Cardiac fibroblast (primary cell): ENCODE measurements around the gene UBA6.
"Not testable (repeated sequence)": the region's sequence is repeated elsewhere in the genome, so short reads cannot be mapped to it uniquely, and the experiment has no call there.

ENCODE experiments used
- DNase-seq, 2 donors: peaks; one replicate each; pipeline versions ENCODE4 v3.0.0 to v3.0.0-alpha.2; 2010; ENCODE audit warnings: low read depth in 2 of 2
- H3K4me3 ChIP-seq, 2 donors: replicated peaks in 1 of 2; 1 replicate in 1 of 2; 2 replicates in 1 of 2; pipeline ENCODE4 v1.5.1; 2011; ENCODE audit warnings: low read depth in 2 of 2, low read length in 2 of 2, mild to moderate bottlenecking in 2 of 2, moderate library complexity in 1 of 2
- CTCF ChIP-seq: IDR thresholded peaks from one replicate; pipeline ENCODE4 v1.5.1; 2011; ENCODE audit warnings: low read depth, mild to moderate bottlenecking, low read length, inconsistent platforms

Gene UBA6

GRCh38 chr4:67714955-67715354 lies 14.0 kb upstream of the UBA6 start:
- no peak for TF ChIP-seq CTCF
- DNase-seq: no peak
- H3K4me3 ChIP-seq: no peak overlapping the region

- no peak for DNase-seq
- H3K4me3 ChIP-seq: no peak overlapping the region
- no peak for TF ChIP-seq CTCF
Observed at GRCh38 chr4:67714248-67714583, 13.3 kb upstream of the UBA6 start.

GRCh38 chr4:67713529-67714247 lies 12.7 kb upstream of the UBA6 start:
- H3K4me3 ChIP-seq: no peak overlapping the region
- TF ChIP-seq CTCF: no peak
- peak in 1 of 2 donors; percentile 71 for DNase-seq

DNA sequence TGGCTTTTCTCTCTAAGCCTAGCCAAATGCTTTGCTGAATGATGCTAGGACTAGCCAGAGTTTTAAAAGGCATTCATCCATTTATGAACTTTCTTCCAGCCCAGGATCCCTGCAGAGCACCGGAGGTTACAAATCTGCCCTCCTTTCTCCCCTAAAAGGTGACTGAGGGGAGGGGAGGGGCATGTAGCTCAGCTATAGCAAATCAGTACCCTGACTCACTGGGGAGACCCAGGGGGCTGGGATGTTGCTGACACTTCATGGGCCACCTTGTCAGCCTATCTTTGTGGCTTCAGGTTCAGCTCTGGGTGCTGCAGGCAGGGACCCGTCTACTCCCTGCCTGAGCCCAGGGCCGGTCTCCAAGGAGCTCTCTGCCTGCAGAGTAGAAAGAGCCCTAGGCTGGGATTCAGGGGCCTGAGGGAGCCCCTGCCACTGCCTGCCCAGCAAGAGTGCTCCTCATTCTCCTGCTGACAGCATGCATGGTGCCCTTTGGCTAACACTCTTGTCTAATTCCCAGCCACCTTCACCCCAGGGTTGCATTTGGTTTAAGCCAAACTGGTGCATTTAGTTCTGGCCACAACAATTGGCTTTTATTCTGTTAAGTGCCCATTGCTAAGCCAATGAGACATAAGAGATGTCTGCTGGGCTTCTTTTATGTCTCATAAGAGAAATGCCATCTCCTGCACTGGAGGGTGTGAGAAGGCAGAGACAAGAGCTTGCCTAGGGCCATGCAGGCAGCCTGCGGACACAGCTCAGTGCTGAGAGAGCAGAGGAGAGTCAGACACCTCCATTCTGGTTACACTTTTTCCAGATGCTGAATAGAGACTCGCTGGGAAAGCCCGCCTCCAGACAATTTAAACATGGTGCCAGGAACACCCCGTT lies 11.9 kb upstream of the UBA6 start:
- no peak for DNase-seq
- no peak overlapping the region for H3K4me3 ChIP-seq
- TF ChIP-seq CTCF: no peak

DNA sequence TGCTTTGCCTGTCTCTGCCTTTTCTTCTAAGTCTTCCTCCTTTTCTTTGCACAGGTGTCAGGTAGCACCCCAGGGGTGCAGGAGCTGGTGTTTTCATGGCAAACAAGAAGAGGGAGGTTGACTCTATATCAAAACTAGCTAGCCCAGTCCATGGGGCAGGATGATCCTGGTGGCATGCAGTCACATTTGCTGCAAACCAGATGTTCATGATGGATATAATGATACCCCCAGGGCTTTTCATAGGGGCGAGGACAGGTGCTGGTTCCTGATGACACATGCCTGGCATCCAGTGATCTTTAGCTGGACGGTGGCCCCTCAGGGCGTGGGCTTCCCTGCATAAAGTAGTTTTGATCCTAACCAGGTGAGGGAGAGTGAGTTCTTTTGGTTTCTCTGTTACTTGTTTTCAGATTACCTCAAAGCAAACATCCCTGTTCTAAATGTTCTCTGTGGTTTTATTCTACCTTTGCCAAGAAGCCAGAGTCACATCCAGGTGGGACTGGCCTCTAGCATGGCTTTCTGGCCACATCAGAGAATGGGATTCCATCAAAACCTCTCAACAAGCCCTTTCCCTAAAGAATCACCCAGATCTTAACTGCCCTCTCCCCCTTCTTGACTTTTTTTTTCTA lies 11.2 kb upstream of the UBA6 start:
- no peak overlapping the region for H3K4me3 ChIP-seq
- no peak for TF ChIP-seq CTCF

DNA sequence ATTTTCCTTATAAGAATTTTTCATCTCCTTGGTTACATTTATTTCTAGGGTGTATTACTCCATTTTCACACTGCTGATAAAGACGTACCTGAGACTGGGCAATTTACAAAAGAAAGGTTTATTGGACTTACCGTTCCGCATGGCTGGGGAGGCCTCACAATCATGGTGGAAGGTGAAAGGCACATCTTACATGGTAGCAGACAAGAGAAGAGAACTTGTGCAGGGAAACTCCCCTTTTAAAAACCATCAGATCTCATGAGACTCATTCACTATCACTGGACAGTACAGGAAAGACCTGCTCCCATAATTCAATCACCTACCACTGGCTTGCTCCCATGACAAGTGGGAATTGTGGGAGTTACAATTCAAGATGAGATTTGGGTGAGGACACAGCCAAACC lies 5.7 kb upstream of the UBA6 start:
- not testable (repeated sequence) for DNase-seq, H3K4me3 ChIP-seq

More for the DNA sequence above, 11.2 kb upstream of the UBA6 start:
- no peak for DNase-seq

GRCh38 chr4:67704843-67705242 lies 3.9 kb upstream of the UBA6 start:
- TF ChIP-seq CTCF: no peak
- no peak for DNase-seq
- no peak overlapping the region for H3K4me3 ChIP-seq
